ENCODE measurements around the gene TCF25. TPM values are rescaled to one million over a fixed set of nuclear protein-coding genes. Genes with fewer than 3 reads are reported as not detected.
"Not testable (repeated sequence)": the region's sequence is repeated elsewhere in the genome, so short reads cannot be mapped to it uniquely, and the experiment has no call there.

TCF25 gene
- total RNA-seq = 100 to 1,000 TPM; 179 to 217 (median 212) TPM
- long read RNA-seq, donor 1, transcript TCF25-201 (18 exons, 2,233 nt) = major isoform, 113 of 216 reads
- long read RNA-seq, donor 1, partial matches to known transcripts = 47 of 216 reads
- long read RNA-seq, donor 1, other reads (novel, unspliced or antisense) = 50 of 216 reads
- long read RNA-seq, donor 2, transcript TCF25-203 (2 exons, 981 nt) = minor isoform, 11 of 133 reads
- long read RNA-seq, donor 2, transcript TCF25-201 (18 exons, 2,233 nt) = major isoform, 38 of 133 reads
- long read RNA-seq, donor 2, partial matches to known transcripts = 65 of 133 reads
- long read RNA-seq, donor 2, other reads (novel, unspliced or antisense) = 17 of 133 reads

DNA sequence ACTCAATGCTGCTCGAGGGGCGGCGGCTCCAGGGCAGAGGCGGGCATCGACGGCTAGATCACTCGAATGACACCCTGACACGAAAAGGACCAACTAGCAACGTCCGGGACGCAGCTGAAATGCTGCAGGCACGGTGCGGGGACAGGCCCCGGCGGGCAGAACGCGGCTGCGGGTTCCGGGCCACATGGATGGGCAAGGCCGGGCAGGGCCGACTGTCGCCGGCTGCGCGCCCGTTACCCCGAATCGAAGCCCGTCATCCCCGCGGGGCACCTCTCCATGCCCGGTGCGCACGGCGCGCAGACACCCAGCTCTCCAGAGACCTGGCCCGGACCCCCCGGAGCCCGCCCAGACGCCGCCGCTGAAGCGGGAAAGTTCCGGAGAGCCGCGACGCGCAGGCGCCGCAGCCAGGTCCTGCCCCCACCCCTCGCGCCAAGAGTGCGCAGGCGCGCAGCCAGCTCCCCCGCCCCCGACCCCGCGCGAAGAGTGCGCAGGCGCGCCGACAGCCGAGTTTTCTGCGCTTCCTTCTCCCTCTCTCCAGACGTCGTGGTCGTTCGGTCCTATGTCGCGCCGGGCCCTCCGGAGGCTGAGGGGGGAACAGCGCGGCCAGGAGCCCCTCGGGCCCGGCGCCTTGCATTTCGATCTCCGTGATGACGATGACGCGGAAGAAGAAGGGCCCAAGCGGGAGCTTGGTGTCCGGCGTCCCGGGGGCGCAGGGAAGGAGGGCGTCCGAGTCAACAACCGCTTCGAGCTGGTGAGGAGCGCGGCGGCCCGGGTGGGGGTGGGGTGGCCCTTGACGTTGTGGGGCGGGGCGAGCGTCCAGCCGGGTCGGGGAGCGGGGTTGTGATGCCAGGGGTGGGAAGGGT is at the start of gene TCF25:
Gene TCF25 (plus strand): TSS at position 484 of the 863 bp plus-strand sequence. CDS start 76 bp downstream, at position 560.
- ATAC-seq (peak; percentile 81), DNase-seq (peak; percentile 84 to 91 (median 88))
- peaks cover 15% of the 10 kb centered on the region for H3K4me1 ChIP-seq (ENCODE audit: low read depth)
- H3K36me3 ChIP-seq (ENCODE audit: low read depth) = no peaks in the 10 kb centered on the region
- intact Hi-C loops (cut with DNase I, micrococcal nuclease) = no loop called here
- no peaks in the 10 kb centered on the region for H3K9me3 ChIP-seq
- H3K4me3 ChIP-seq = peak within 1 kb of the TSS; percentile 54
- TF ChIP-seq, protein P1, sequence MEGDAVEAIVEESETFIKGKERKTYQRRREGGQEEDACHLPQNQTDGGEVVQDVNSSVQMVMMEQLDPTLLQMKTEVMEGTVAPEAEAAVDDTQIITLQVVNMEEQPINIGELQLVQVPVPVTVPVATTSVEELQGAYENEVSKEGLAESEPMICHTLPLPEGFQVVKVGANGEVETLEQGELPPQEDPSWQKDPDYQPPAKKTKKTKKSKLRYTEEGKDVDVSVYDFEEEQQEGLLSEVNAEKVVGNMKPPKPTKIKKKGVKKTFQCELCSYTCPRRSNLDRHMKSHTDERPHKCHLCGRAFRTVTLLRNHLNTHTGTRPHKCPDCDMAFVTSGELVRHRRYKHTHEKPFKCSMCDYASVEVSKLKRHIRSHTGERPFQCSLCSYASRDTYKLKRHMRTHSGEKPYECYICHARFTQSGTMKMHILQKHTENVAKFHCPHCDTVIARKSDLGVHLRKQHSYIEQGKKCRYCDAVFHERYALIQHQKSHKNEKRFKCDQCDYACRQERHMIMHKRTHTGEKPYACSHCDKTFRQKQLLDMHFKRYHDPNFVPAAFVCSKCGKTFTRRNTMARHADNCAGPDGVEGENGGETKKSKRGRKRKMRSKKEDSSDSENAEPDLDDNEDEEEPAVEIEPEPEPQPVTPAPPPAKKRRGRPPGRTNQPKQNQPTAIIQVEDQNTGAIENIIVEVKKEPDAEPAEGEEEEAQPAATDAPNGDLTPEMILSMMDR (IDR thresholded peaks at IDR 0.05) = no peak

- H3K4me1 ChIP-seq (ENCODE audit: low read depth) = peaks cover 19% of the 10 kb centered on the region
- DNase-seq; ATAC-seq; intact Hi-C loops (cut with DNase I, micrococcal nuclease); H3K9me3 ChIP-seq; H3K36me3 ChIP-seq (ENCODE audit: low read depth); H3K4me3 ChIP-seq: not testable (repeated sequence)
Observed at GRCh38 chr16:89823824-89824148, 49.6 kb upstream of the TCF25 start.

- TF ChIP-seq, protein P1 (IDR thresholded peaks at IDR 0.05) = no peak
- no peak overlapping the region for H3K4me3 ChIP-seq
- no peak for ATAC-seq
- peak in 2 of 3 donors; percentile 40 to 50 for DNase-seq
- H3K36me3 ChIP-seq (ENCODE audit: low read depth) = no peaks in the 10 kb centered on the region
- peaks cover 19% of the 10 kb centered on the region for H3K4me1 ChIP-seq (ENCODE audit: low read depth)
- intact Hi-C loops (cut with DNase I, micrococcal nuclease) = no loop called here
- H3K9me3 ChIP-seq = no peaks in the 10 kb centered on the region
Observed at GRCh38 chr16:89826531-89827382, 46.6 kb upstream of the TCF25 start.

DNA sequence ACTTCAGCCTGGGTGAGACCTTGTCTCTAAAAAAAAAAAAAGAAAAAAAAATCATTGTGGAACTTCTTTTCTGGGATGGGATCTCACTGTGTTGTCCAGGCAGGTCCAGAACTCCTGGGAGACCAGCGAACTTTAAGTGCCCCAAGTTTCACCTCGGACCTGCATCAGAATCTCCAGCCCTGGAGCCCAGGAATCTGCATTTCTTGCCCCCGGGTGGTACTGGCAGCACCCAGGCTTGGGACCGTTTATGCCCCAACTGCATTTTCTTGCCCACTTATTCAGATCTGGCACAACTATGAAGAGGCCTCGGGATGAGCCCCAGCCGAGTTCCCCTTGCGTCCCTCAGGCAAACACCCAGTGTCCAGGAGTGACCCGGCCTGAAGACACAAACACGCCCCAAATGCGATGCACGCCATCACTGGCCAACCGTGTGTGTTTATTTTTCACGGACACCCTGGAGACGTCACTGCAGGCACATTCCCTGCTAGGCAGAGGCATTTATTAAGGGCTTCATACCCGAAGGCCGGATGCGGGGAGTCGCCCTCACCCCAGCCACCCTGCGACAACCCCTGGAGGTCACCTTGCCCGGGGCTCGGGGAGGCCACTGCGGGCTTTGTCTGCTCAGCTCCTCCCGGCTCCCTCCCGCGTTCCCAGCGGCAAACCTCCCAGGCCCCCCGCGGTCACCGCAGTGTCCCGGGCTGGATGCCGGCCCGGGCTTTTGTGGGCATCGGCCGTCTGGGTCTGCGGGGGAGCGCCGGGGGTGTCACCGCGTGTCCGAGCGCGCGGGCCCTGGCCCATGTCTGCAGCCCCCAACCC is 45.8 kb upstream of the TCF25 start:
- peak; percentile 54 for ATAC-seq
- DNase-seq = peak in 2 of 3 donors; percentile 74 to 78

GRCh38 chr16:89828199-89828869 is 45.1 kb upstream of the TCF25 start, which contains the start of gene SPIRE2:
Gene SPIRE2 (plus strand): TSS chr16:89828475. CDS start chr16:89828551, 76 bp downstream.
- peak within 1 kb of the TSS; percentile 50 for H3K4me3 ChIP-seq
- peaks cover 10% of the 10 kb centered on the region for H3K4me1 ChIP-seq (ENCODE audit: low read depth)
- DNase-seq (peak; percentile 72 to 84 (median 76)), ATAC-seq (peak; percentile 69)
- TF ChIP-seq, protein P1 (IDR thresholded peaks at IDR 0.05) = no peak
- H3K36me3 ChIP-seq (ENCODE audit: low read depth) = no peaks in the 10 kb centered on the region
- intact Hi-C loops (cut with DNase I, micrococcal nuclease) = no loop called here
- no peaks in the 10 kb centered on the region for H3K9me3 ChIP-seq

More for the DNA sequence above, 45.8 kb upstream of the TCF25 start:
- Histone ChIP-seq H3K4me3 (peak overlapping the region; percentile 19), H3K9me3 (no peaks in the 10 kb centered on the region), H3K36me3 (ENCODE audit: low read depth) (no peaks in the 10 kb centered on the region), H3K4me1 (ENCODE audit: low read depth) (peaks cover 15% of the 10 kb centered on the region)
- intact Hi-C loops (cut with DNase I, micrococcal nuclease) = no loop called here
- TF ChIP-seq, protein P1 (IDR thresholded peaks at IDR 0.05) = no peak
